GM23338 (cell line): ENCODE results near the gene LRRC4. TPM values are rescaled to one million over a fixed set of nuclear protein-coding genes. Genes with fewer than 3 reads are reported as not detected.

Source experiments
- ATAC-seq: fragments of 200-7000 bp; cut with Tn5 transposase; 3 replicates; pipeline ENCODE4 v1.9.1; 2020
- DNase-seq: peaks from one replicate; pipeline ENCODE4 v3.0.0-alpha.2; 2015; ENCODE audit warnings: low spot score
- H2AFZ ChIP-seq: fragments of 200-600 bp; sonication (generic); 2 replicates; pipeline ENCODE4 v1.8.0; 2016; ENCODE audit warnings: antibody characterized with exemption, mild to moderate bottlenecking, moderate library complexity
- H3F3A ChIP-seq: fragments of 200-600 bp; sonication (generic); replicated peaks from 2 replicates; pipeline ENCODE4 v1.8.0; 2017; ENCODE audit warnings: antibody characterized with exemption, mixed run types, low read depth
- H3K27ac ChIP-seq: fragments of 200-600 bp; sonication (generic); 2 replicates; pipeline ENCODE4 v1.6.1; 2016; ENCODE audit warnings: low read depth
- H3K27me3 ChIP-seq: fragments of 200-600 bp; sonication (generic); 2 replicates; pipeline ENCODE4 v1.8.0; 2016; ENCODE audit warnings: mild to moderate bottlenecking, mixed run types, moderate library complexity; ENCODE audit not compliant: insufficient read depth
- H3K36me3 ChIP-seq: fragments of 200-600 bp; sonication (generic); 2 replicates; pipeline ENCODE4 v1.8.0; 2016; ENCODE audit warnings: mild to moderate bottlenecking; ENCODE audit not compliant: insufficient read depth
- H3K4me1 ChIP-seq: fragments of 200-600 bp; sonication (generic); 2 replicates; pipeline ENCODE4 v1.8.0; 2016; ENCODE audit warnings: mild to moderate bottlenecking, moderate library complexity; ENCODE audit not compliant: insufficient read depth
- H3K4me2 ChIP-seq: fragments of 200-600 bp; sonication (generic); 2 replicates; pipeline ENCODE4 v1.7.1; 2017; ENCODE audit warnings: mixed run types
- H3K4me3 ChIP-seq: fragments of 200-600 bp; sonication (generic); 2 replicates; pipeline ENCODE4 v1.6.1; 2016; ENCODE audit warnings: mixed run types
- H3K79me2 ChIP-seq: fragments of 200-600 bp; sonication (generic); replicated peaks from 2 replicates; pipeline ENCODE4 v1.8.0; 2017; ENCODE audit warnings: mild to moderate bottlenecking; ENCODE audit not compliant: insufficient read depth
- H3K9me2 ChIP-seq: fragments of 200-600 bp; sonication (generic); 2 replicates; pipeline ENCODE4 v1.8.0; 2017; ENCODE audit not compliant: insufficient read depth
- H4K20me1 ChIP-seq: fragments of 200-600 bp; sonication (generic); replicated peaks from 2 replicates; pipeline ENCODE4 v1.8.0; 2017; ENCODE audit warnings: mild to moderate bottlenecking; ENCODE audit not compliant: insufficient read depth
- H3K27ac Mint-ChIP-seq: 2 replicates; pipeline ENCODE4 v1.8.0; 2020; ENCODE audit warnings: inconsistent platforms, mild to moderate bottlenecking, moderate library complexity, mixed read lengths
- H3K27me3 Mint-ChIP-seq: 3 replicates; pipeline ENCODE4 v1.8.0; 2022; ENCODE audit warnings: low read depth, mild to moderate bottlenecking, moderate library complexity, mixed read lengths, inconsistent platforms; ENCODE audit not compliant: insufficient read depth, poor library complexity
- H3K36me3 Mint-ChIP-seq: 3 replicates; pipeline ENCODE4 v1.8.0; 2021; ENCODE audit warnings: low read depth, mild to moderate bottlenecking, inconsistent platforms, moderate library complexity, mixed read lengths
- H3K4me1 Mint-ChIP-seq: 3 replicates; pipeline ENCODE4 v1.8.0; 2020; ENCODE audit warnings: mild to moderate bottlenecking, inconsistent platforms, mixed read lengths
- H3K4me3 Mint-ChIP-seq: 3 replicates; pipeline ENCODE4 v1.8.0; 2021; ENCODE audit warnings: moderate library complexity, mild to moderate bottlenecking, inconsistent platforms, mixed read lengths
- H3K9me3 Mint-ChIP-seq: 3 replicates; pipeline ENCODE4 v1.8.0; 2020; ENCODE audit warnings: moderate library complexity, mild to moderate bottlenecking, inconsistent platforms, mixed read lengths
- CREB1 ChIP-seq: fragments of 250-450 bp; sonication (Bioruptor Pico); IDR thresholded peaks from 2 replicates; pipeline ENCODE4 v1.5.0; 2020; ENCODE audit warnings: low read depth, mild to moderate bottlenecking, moderate library complexity
- CTCF ChIP-seq, 2 experiments: fragments of 200-600 bp in 1 of 2; sonication (generic) in 1 of 2; conservative IDR thresholded peaks; 2 replicates each; pipeline versions ENCODE4 v1.5.1 to v1.6.1; 2016 to 2017; ENCODE audit warnings: antibody characterized with exemption in 2 of 2, low read depth in 2 of 2, mild to moderate bottlenecking in 2 of 2, moderate library complexity in 1 of 2
- EZH2 ChIP-seq: fragments of 200-600 bp; sonication (generic); IDR thresholded peaks from one replicate; pipeline ENCODE4 v1.8.0; 2017; ENCODE audit warnings: antibody characterized with exemption, mild to moderate bottlenecking, low read depth; ENCODE audit not compliant: unreplicated experiment
- EZH2phosphoT487 ChIP-seq: fragments of 200-600 bp; sonication (generic); IDR thresholded peaks from one replicate; pipeline ENCODE4 v1.8.1; 2018; ENCODE audit warnings: antibody characterized with exemption; ENCODE audit not compliant: unreplicated experiment
- JUNB ChIP-seq: IDR thresholded peaks from one replicate; pipeline ENCODE4 v1.6.1; 2016; ENCODE audit warnings: antibody characterized with exemption; ENCODE audit not compliant: unreplicated experiment
- NANOG ChIP-seq: IDR thresholded peaks from 2 replicates; pipeline ENCODE4 v1.6.1; 2016; ENCODE audit warnings: antibody characterized with exemption, borderline replicate concordance
- POLR2AphosphoS5 ChIP-seq: IDR thresholded peaks from 2 replicates; pipeline ENCODE4 v1.6.1; 2016; ENCODE audit warnings: antibody characterized with exemption, low read depth
- STAT1 ChIP-seq: IDR thresholded peaks from one replicate; pipeline ENCODE4 v1.6.1; 2016; ENCODE audit warnings: antibody characterized with exemption; ENCODE audit not compliant: unreplicated experiment
- ZNF114 ChIP-seq: fragments of 250-450 bp; sonication (Bioruptor Pico); IDR thresholded peaks from 2 replicates; pipeline ENCODE4 v1.5.0; 2020; ENCODE audit warnings: mild to moderate bottlenecking, moderate library complexity
- ZNF331 ChIP-seq: fragments of 250-450 bp; sonication (Bioruptor Pico); IDR thresholded peaks from 2 replicates; pipeline ENCODE4 v1.5.0; 2020; ENCODE audit warnings: low read depth, mild to moderate bottlenecking, moderate library complexity
- ZNF462 ChIP-seq: fragments of 250-450 bp; sonication (Bioruptor Pico); IDR thresholded peaks from 2 replicates; pipeline ENCODE4 v1.5.0; 2020; ENCODE audit warnings: mild to moderate bottlenecking, moderate library complexity
- polyA plus RNA-seq: library from polyadenylated mRNA; unstranded; fragments of >200 nt; fragmentation: Nextera tagmentation; extraction: Ambion mirVana; gene quantifications from 2 replicates; pipeline ENCODE4 v1.2.1, GENCODE V29; 2016
- total RNA-seq: library from RNA; depleted of rRNA; stranded (reverse); fragments of >200 nt; shearing (Covaris generic); gene quantifications from 2 replicates; pipeline ENCODE4 v1.2.3, GENCODE V29; 2014
- TF ChIP-seq, protein P1 (sequence below): IDR thresholded peaks from 2 replicates; pipeline ENCODE4 v1.6.1; 2016; ENCODE audit warnings: antibody characterized with exemption

LRRC4 gene
- total and polyA plus RNA-seq, 2 experiments from 2014 or later = 1.9 to 5.2 TPM

- Histone ChIP-seq H3K4me1 (no peaks in the 10 kb centered on the region; the same call in 1 of the 2 replicates), H3K79me2 (no peaks in the 10 kb centered on the region), H3K4me2 (no peak overlapping the region), H2AFZ (no peak overlapping the region), H3K27me3 (no peaks in the 10 kb centered on the region), H3K27ac (no peak overlapping the region), H3F3A (no peaks in the 10 kb centered on the region), H3K9me2 (no peaks in the 10 kb centered on the region), H3K36me3 (no peaks in the 10 kb centered on the region), H3K4me3 (no peak overlapping the region), H4K20me1 (peaks cover 20% of the 10 kb centered on the region)
- H3K27me3 Mint-ChIP-seq = no peaks in the 10 kb centered on the region
- no peak for TF ChIP-seq ZNF114 (CRISPR knock-in tag)
- TF ChIP-seq, protein P1, sequence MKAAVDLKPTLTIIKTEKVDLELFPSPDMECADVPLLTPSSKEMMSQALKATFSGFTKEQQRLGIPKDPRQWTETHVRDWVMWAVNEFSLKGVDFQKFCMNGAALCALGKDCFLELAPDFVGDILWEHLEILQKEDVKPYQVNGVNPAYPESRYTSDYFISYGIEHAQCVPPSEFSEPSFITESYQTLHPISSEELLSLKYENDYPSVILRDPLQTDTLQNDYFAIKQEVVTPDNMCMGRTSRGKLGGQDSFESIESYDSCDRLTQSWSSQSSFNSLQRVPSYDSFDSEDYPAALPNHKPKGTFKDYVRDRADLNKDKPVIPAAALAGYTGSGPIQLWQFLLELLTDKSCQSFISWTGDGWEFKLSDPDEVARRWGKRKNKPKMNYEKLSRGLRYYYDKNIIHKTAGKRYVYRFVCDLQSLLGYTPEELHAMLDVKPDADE = no peak
- TF ChIP-seq CREB1 = no peak
- no peak for TF ChIP-seq POLR2AphosphoS5
- no peak for TF ChIP-seq ZNF462
- no peak for TF ChIP-seq NANOG
- TF ChIP-seq STAT1 = no peak
- no peak for TF ChIP-seq EZH2phosphoT487
- no peak for TF ChIP-seq CTCF (conservative IDR thresholded peaks at IDR 0.05; ENCODE audit: low read depth in 2 of 2)
- no peak for TF ChIP-seq ZNF331
- TF ChIP-seq JUNB = no peak
- TF ChIP-seq EZH2 = no peak
- H3K36me3 Mint-ChIP-seq = no peaks in the 10 kb centered on the region
- ATAC-seq = no peak
- no peaks in the 10 kb centered on the region for H3K9me3 Mint-ChIP-seq
- H3K27ac Mint-ChIP-seq = no peak overlapping the region
- DNase-seq = no peak
- peaks cover 13% of the 10 kb centered on the region for H3K4me1 Mint-ChIP-seq
- H3K4me3 Mint-ChIP-seq = no peak overlapping the region
These were observed 23.3 kb upstream of the LRRC4 start for GRCh38 chr7:128054511-128054910.
